Measurements from ENCODE around the gene BCL10. TPM values are rescaled to one million over a fixed set of nuclear protein-coding genes. Genes with fewer than 3 reads are reported as not detected.

BCL10 gene
- total RNA-seq, 2 experiments from 2014 or later = 26.4 to 27.0 TPM

Other genes starting within 250 kb of the BCL10 start
- gene MCOLN3, start 228.1 kb downstream of the BCL10 start, total RNA-seq = 1 to 10 TPM; 1.6 TPM
- 1 to 10 TPM; 1.9 to 2.6 TPM for gene SYDE2, start 75.6 kb downstream of the BCL10 start, total RNA-seq
- 10 to 100 TPM; 25.5 to 29.5 TPM for gene C1orf52, start 17.0 kb downstream of the BCL10 start, total RNA-seq
- gene DDAH1, start 188.5 kb upstream of the BCL10 start, total RNA-seq = under 1 TPM; 0.13 to 0.26 TPM

Data from activated CD8-positive, alpha-beta T cell treated with anti-CD3 and anti-CD28 coated beads, Interleukin-2, amount 10 ng/mL, durations not matched to agents 7 days and 5 days (primary cell).